Suprapubic skin (tissue), 4 donors: ENCODE results near the gene SLA2.

Experiments used
- CTCF ChIP-seq, 2 donors: fragments of 200-600 bp in 1 of 2; fragments of 450-650 bp in 1 of 2; sonication (generic) in 1 of 2; IDR thresholded peaks; one replicate each; pipeline ENCODE4 v1.5.1; 2016 to 2019; ENCODE audit warnings: antibody characterized with exemption in 2 of 2, mild to moderate bottlenecking in 1 of 2, moderate library complexity in 1 of 2
- EP300 ChIP-seq: sonication (generic); formaldehyde crosslinking; IDR thresholded peaks from one replicate; pipeline ENCODE4 v1.6.1; 2017; ENCODE audit warnings: antibody characterized with exemption
- POLR2A ChIP-seq, 2 donors: fragments of 450-650 bp; IDR thresholded peaks; one replicate each; pipeline ENCODE4 v1.6.1; 2017; ENCODE audit warnings: antibody characterized with exemption in 2 of 2, mild to moderate bottlenecking in 2 of 2, moderate library complexity in 2 of 2
- POLR2AphosphoS5 ChIP-seq, 3 donors: sonication (generic); formaldehyde crosslinking; IDR thresholded peaks; one replicate each; pipeline ENCODE4 v1.6.1; 2017; ENCODE audit warnings: antibody characterized with exemption in 3 of 3

- TF ChIP-seq CTCF (IDR thresholded peaks at IDR 0.05) (no peak), POLR2A (IDR thresholded peaks at IDR 0.05) (no peak), POLR2AphosphoS5 (IDR thresholded peaks at IDR 0.05) (no peak), EP300 (no peak)
These were observed 67.5 kb downstream of the SLA2 start for GRCh38 chr20:36578356-36579041.
